GM12878 (cell line): ENCODE measurements around the gene CUL1. TPM values are rescaled to one million over a fixed set of nuclear protein-coding genes. Genes with fewer than 3 reads are reported as not detected.

ENCODE experiments used
- CHD4 ChIP-seq: fragments of 200-600 bp; sonication (generic); IDR thresholded peaks from 2 replicates; pipeline ENCODE4 v1.6.1; 2016; ENCODE audit warnings: mild to moderate bottlenecking
- NR2C2 ChIP-seq: IDR thresholded peaks from 2 replicates; pipeline ENCODE4 v1.6.1; 2011; ENCODE audit warnings: borderline replicate concordance, low read depth; ENCODE audit not compliant: control insufficient read depth, insufficient read length
- PAX8 ChIP-seq: fragments of 450-650 bp; IDR thresholded peaks from 2 replicates; pipeline ENCODE4 v1.6.1; 2017; ENCODE audit warnings: mild to moderate bottlenecking, moderate library complexity
- SKIL ChIP-seq: fragments of 450-650 bp; IDR thresholded peaks from 2 replicates; pipeline ENCODE4 v1.6.1; 2017; ENCODE audit warnings: mild to moderate bottlenecking, low read depth, inconsistent platforms; ENCODE audit not compliant: poor library complexity, severe bottlenecking
- SMC3 ChIP-seq: IDR thresholded peaks from 2 replicates; pipeline ENCODE4 v1.6.1; 2011; ENCODE audit warnings: low read length, improper control_type of control experiment, borderline replicate concordance
- SREBF2 ChIP-seq: IDR thresholded peaks from 2 replicates; pipeline ENCODE4 v1.6.1; 2012; ENCODE audit warnings: mild to moderate bottlenecking, low read length
- TCF12 ChIP-seq: IDR thresholded peaks from 2 replicates; pipeline ENCODE4 v1.6.1; 2011; ENCODE audit warnings: low read depth, mild to moderate bottlenecking, low read length
- ZBTB11 ChIP-seq: fragments of 450-650 bp; formaldehyde crosslinking; IDR thresholded peaks from 2 replicates; pipeline ENCODE4 v1.5.0; 2022; ENCODE audit warnings: mild to moderate bottlenecking, missing genetic modification characterization
- ZNF592 ChIP-seq: fragments of 450-650 bp; IDR thresholded peaks from 2 replicates; pipeline ENCODE4 v1.6.1; 2017; ENCODE audit warnings: mild to moderate bottlenecking, moderate library complexity
- ZNF687 ChIP-seq: fragments of 450-650 bp; IDR thresholded peaks from 2 replicates; pipeline ENCODE4 v1.6.1; 2017; ENCODE audit warnings: mild to moderate bottlenecking, moderate library complexity
- polyA plus RNA-seq, 11 experiments: library from polyadenylated mRNA; depleted of rRNA in 4 of 11; unstranded in 6 of 11; stranded (reverse) in 5 of 11; fragments of >200 nt; fragmentation: Nextera tagmentation in 4 of 11; fragmentation: Illumina TruSeq in 1 of 11; extraction: Ambion mirVana in 4 of 11; extraction: Trizol in 1 of 11; gene quantifications; 1 replicate in 1 of 11; 2 replicates in 10 of 11; pipeline versions ENCODE4 v1.2.1 to v1.2.3, GENCODE V29; 2011 to 2016; ENCODE audit warnings: inconsistent platforms in 2 of 11, missing spikeins in 2 of 11, low read depth in 1 of 11
- total RNA-seq, 4 experiments: library from RNA; depleted of rRNA in 3 of 4; stranded (reverse); fragments of >200 nt in 3 of 4; fragmentation: Illumina TruSeq in 1 of 4; extraction: Trizol in 1 of 4; gene quantifications; 2 replicates each; pipeline versions ENCODE4 v1.2.1 to v1.2.3, GENCODE V29; 2013 to 2021

CUL1 gene
- total and polyA plus RNA-seq, 10 of the 15 experiments (the other 5 are each of a cell fraction or from before 2014, with no cell fraction given), result 13.3 to 63.9 (median 45.9) TPM

- TF ChIP-seq SKIL, result no peak
- no peak for TF ChIP-seq SMC3
- TF ChIP-seq CHD4, result no peak
- no peak for TF ChIP-seq TCF12
- no peak for TF ChIP-seq NR2C2
- no peak for TF ChIP-seq ZBTB11 (CRISPR knock-in tag)
- no peak for TF ChIP-seq ZNF687
- no peak for TF ChIP-seq ZNF592
- no peak for TF ChIP-seq PAX8
- no peak for TF ChIP-seq SREBF2
- TF ChIP-seq, all 136 proteins: peak for 0
Observed at GRCh38 chr7:148847815-148848734, 149.4 kb downstream of the CUL1 start (continued).
